Osteocyte (in vitro differentiated cells): Measurements from ENCODE around the gene EFEMP1. TPM values are rescaled to one million over a fixed set of nuclear protein-coding genes. Genes with fewer than 3 reads are reported as not detected.

Experiments
- DNase-seq: peaks from one replicate; pipeline ENCODE4 v3.0.0; 2021; ENCODE audit warnings: mixed read lengths; ENCODE audit not compliant: unreplicated experiment; ENCODE audit errors: extremely low spot score
- H3K27ac Mint-ChIP-seq: one replicate; pipeline ENCODE4 v1.8.0; 2021; ENCODE audit warnings: mild to moderate bottlenecking, mixed read lengths; ENCODE audit not compliant: unreplicated experiment
- H3K27me3 Mint-ChIP-seq: one replicate; pipeline ENCODE4 v1.8.0; 2021; ENCODE audit warnings: mixed read lengths; ENCODE audit not compliant: unreplicated experiment
- H3K36me3 Mint-ChIP-seq: one replicate; pipeline ENCODE4 v1.8.0; 2021; ENCODE audit warnings: mixed read lengths; ENCODE audit not compliant: unreplicated experiment
- H3K4me1 Mint-ChIP-seq: one replicate; pipeline ENCODE4 v1.8.0; 2021; ENCODE audit warnings: mixed read lengths; ENCODE audit not compliant: unreplicated experiment
- H3K4me3 Mint-ChIP-seq: one replicate; pipeline ENCODE4 v1.8.0; 2021; ENCODE audit warnings: mild to moderate bottlenecking, moderate library complexity, mixed read lengths; ENCODE audit not compliant: unreplicated experiment
- H3K9me3 Mint-ChIP-seq: one replicate; pipeline ENCODE4 v1.8.0; 2021; ENCODE audit warnings: mixed read lengths; ENCODE audit not compliant: unreplicated experiment
- total RNA-seq: library from RNA; stranded (reverse); gene quantifications from 2 replicates; pipeline ENCODE4 v1.2.1, GENCODE V29; 2021
- TF ChIP-seq, protein P1 (sequence below): fragments of 200-600 bp; sonication (generic); IDR thresholded peaks from 2 replicates; pipeline ENCODE4 v1.5.0; 2021; ENCODE audit warnings: antibody characterized with exemption, mild to moderate bottlenecking, moderate library complexity

Gene EFEMP1
- total RNA-seq, 1 donor from 2014 or later: 7.4 TPM

GRCh38 chr2:55965966-55966365 lies 42.4 kb upstream of the EFEMP1 start:
- no peaks in the 10 kb centered on the region for H3K36me3 Mint-ChIP-seq
- TF ChIP-seq, protein P1, sequence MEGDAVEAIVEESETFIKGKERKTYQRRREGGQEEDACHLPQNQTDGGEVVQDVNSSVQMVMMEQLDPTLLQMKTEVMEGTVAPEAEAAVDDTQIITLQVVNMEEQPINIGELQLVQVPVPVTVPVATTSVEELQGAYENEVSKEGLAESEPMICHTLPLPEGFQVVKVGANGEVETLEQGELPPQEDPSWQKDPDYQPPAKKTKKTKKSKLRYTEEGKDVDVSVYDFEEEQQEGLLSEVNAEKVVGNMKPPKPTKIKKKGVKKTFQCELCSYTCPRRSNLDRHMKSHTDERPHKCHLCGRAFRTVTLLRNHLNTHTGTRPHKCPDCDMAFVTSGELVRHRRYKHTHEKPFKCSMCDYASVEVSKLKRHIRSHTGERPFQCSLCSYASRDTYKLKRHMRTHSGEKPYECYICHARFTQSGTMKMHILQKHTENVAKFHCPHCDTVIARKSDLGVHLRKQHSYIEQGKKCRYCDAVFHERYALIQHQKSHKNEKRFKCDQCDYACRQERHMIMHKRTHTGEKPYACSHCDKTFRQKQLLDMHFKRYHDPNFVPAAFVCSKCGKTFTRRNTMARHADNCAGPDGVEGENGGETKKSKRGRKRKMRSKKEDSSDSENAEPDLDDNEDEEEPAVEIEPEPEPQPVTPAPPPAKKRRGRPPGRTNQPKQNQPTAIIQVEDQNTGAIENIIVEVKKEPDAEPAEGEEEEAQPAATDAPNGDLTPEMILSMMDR: no peak
- peaks cover 5% of the 10 kb centered on the region for H3K4me1 Mint-ChIP-seq
- H3K9me3 Mint-ChIP-seq: no peaks in the 10 kb centered on the region
- DNase-seq: no peak
- H3K27ac Mint-ChIP-seq: no peak overlapping the region
- peaks cover 48% of the 10 kb centered on the region for H3K27me3 Mint-ChIP-seq
- H3K4me3 Mint-ChIP-seq: no peak overlapping the region

DNA sequence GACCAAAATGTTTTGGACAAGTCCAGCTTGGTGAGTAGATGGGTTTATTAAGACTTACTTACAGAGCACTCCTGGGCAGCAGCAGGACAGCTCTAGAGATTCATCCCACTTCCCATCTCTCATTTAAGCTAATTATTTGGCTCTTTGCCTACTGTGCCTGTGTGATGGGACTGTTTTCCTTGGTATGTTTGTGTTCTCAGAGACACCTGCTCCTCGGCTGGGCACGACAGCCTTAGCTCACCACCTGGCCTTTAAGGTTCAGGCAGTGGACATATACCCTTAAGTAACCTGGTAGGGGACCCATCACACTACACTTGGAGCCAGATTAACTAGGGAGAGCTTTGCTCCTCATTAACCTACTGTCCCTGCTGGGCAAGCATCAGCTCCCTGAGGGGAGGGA lies 41.7 kb upstream of the EFEMP1 start:
- Mint-ChIP-seq H3K27me3 (peaks cover 48% of the 10 kb centered on the region), H3K4me1 (peaks cover 5% of the 10 kb centered on the region), H3K4me3 (no peak overlapping the region), H3K27ac (no peak overlapping the region), H3K36me3 (no peaks in the 10 kb centered on the region), H3K9me3 (no peaks in the 10 kb centered on the region)
- DNase-seq: no peak
- TF ChIP-seq, protein P1: no peak

DNA sequence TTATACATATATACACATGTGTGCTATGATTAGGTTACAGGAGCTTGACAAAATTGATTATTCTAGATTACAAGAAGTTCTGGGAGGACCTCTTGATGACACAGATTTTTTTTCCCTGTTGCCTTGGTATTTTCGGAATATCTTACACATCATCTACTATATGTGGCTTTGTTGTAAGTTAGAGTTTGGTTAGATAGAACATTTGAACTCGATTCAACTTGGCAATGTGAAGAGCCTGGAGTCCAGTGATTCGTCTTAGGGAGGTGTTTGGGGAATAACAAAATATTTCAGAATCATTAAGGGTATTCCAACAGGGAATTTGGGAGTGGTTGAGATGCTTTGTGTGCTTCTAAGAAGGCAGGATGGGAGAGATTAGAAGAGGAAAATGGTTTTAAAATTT lies 39.3 kb upstream of the EFEMP1 start:
- no peak for DNase-seq
- peaks cover 46% of the 10 kb centered on the region for H3K27me3 Mint-ChIP-seq

DNA sequence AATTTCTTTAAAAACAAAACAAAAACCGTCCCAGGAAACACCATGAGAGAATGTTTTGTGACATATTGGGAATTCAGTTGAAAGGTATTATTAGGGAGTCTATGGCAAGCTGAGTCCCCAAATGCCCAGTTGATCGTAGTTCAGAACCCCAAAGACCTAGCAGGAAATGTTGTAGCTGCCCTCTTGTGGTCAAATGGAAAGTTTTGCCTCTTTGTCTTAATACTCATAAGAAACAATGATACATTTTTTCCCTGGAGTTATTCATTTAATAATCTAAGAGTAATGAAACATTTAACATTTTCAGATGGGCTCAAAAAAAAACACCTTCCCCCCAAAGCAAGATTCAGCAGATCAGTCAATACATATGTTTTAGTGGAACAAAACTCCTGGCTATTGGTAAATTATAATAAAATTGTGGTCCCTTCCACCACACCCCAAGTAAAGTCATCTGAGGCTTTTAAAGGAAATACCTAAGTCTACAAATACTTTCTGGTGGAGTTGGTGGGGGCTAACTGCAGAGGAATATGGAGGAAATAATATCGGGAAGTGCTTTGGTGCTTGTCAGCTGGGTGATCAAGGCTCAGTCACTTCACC lies 37.8 kb upstream of the EFEMP1 start:
- DNase-seq: no peak
- Mint-ChIP-seq H3K36me3 (no peaks in the 10 kb centered on the region), H3K27ac (no peak overlapping the region), H3K4me1 (peaks cover 8% of the 10 kb centered on the region), H3K4me3 (no peak overlapping the region), H3K27me3 (peaks cover 48% of the 10 kb centered on the region), H3K9me3 (no peaks in the 10 kb centered on the region)
- TF ChIP-seq, protein P1: peak; percentile 75

More for the DNA sequence above, 39.3 kb upstream of the EFEMP1 start:
- H3K9me3 Mint-ChIP-seq: no peaks in the 10 kb centered on the region
- no peaks in the 10 kb centered on the region for H3K36me3 Mint-ChIP-seq
- H3K27ac Mint-ChIP-seq: no peak overlapping the region
- H3K4me1 Mint-ChIP-seq: peaks cover 8% of the 10 kb centered on the region
- TF ChIP-seq, protein P1: no peak
- no peak overlapping the region for H3K4me3 Mint-ChIP-seq

GRCh38 chr2:55958756-55959155 lies 35.2 kb upstream of the EFEMP1 start:
- Mint-ChIP-seq H3K9me3 (no peaks in the 10 kb centered on the region), H3K36me3 (no peaks in the 10 kb centered on the region), H3K4me1 (peaks cover 8% of the 10 kb centered on the region), H3K27me3 (peaks cover 46% of the 10 kb centered on the region), H3K4me3 (no peak overlapping the region), H3K27ac (no peak overlapping the region)
- no peak for DNase-seq
- TF ChIP-seq, protein P1: no peak
